Stomach (tissue), 9 donors: ENCODE data around the gene FBXL7. TPM values are rescaled to one million over a fixed set of nuclear protein-coding genes. Genes with fewer than 3 reads are reported as not detected.

Experiments
- DNase-seq, 2 donors: peaks; one replicate each; pipeline versions ENCODE4 v3.0.0 to v3.0.0-alpha.2; 2013 to 2019
- H3K27ac ChIP-seq, 5 donors: fragments of 200-600 bp in 4 of 5; sonication (generic) in 4 of 5; one replicate each; pipeline ENCODE4 v1.5.1; 2013 to 2019; ENCODE audit warnings: mild to moderate bottlenecking in 1 of 5, moderate library complexity in 1 of 5
- H3K27me3 ChIP-seq, 3 donors: fragments of 200-600 bp; sonication (generic); one replicate each; pipeline ENCODE4 v1.5.1; 2017 to 2019; ENCODE audit warnings: mixed run types in 1 of 3
- H3K36me3 ChIP-seq, 4 donors: fragments of 200-600 bp; sonication (generic); 1 replicate in 3 of 4; 2 replicates in 1 of 4; pipeline ENCODE4 v1.5.1; 2016 to 2019
- H3K4me1 ChIP-seq, 4 donors: fragments of 200-600 bp; sonication (generic); one replicate each; pipeline ENCODE4 v1.5.1; 2016 to 2019
- H3K4me3 ChIP-seq, 4 donors: fragments of 200-600 bp; sonication (generic) in 3 of 4; one replicate each; pipeline ENCODE4 v1.5.1; 2016 to 2019; ENCODE audit warnings: mild to moderate bottlenecking in 1 of 4
- H3K9me3 ChIP-seq, 4 donors: fragments of 200-600 bp; sonication (generic); one replicate each; pipeline ENCODE4 v1.5.1; 2016 to 2019
- EP300 ChIP-seq: sonication (generic); formaldehyde crosslinking; IDR thresholded peaks from one replicate; pipeline ENCODE4 v1.6.1; 2017; ENCODE audit warnings: antibody characterized with exemption
- POLR2A ChIP-seq, 4 donors: fragments of 450-650 bp; IDR thresholded peaks; one replicate each; pipeline ENCODE4 v1.6.1; 2016; ENCODE audit warnings: antibody characterized with exemption in 4 of 4, control low read depth in 2 of 4, mild to moderate bottlenecking in 1 of 4, moderate library complexity in 1 of 4
- POLR2AphosphoS5 ChIP-seq, 3 donors: sonication (generic); formaldehyde crosslinking; IDR thresholded peaks; one replicate each; pipeline ENCODE4 v1.6.1; 2016; ENCODE audit warnings: antibody characterized with exemption in 3 of 3
- WGBS, 5 donors: extraction: QIAGEN DNeasy Blood & Tissue Kit in 3 of 5; methylation state at CpG; one replicate each; pipeline versions ENCODE4 v1.1.5 to v1.1.7; 2013 to 2018; 5-methylcytosine and 5-hydroxymethylcytosine counted together
- intact Hi-C: fragments of 100-400 bp; cut with DNase I; formaldehyde crosslinking; loops from one replicate; pipeline ENCODE4 v1.15.1; 2023; ENCODE audit warnings: low total_unique reads
- polyA plus RNA-seq, 3 donors: library from polyadenylated mRNA; stranded (reverse); fragments of 200-250 nt; gene quantifications; one replicate each; pipeline ENCODE4 v1.2.3, GENCODE V29; 2013
- total RNA-seq, 5 donors: library from RNA; depleted of rRNA; stranded (reverse); fragments of >200 nt; gene quantifications; one replicate each; pipeline versions ENCODE4 v1.1.0 to v1.2.3, GENCODE V29; 2014 to 2016
- TF ChIP-seq, protein P1 (sequence below), 7 experiments: fragments of 450-650 bp in 4 of 7; fragments of 200-600 bp in 3 of 7; sonication (generic) in 3 of 7; IDR thresholded peaks; one replicate each; pipeline ENCODE4 v1.5.1; 2016 to 2019; ENCODE audit warnings: antibody characterized with exemption in 7 of 7, control low read depth in 2 of 7, mild to moderate bottlenecking in 1 of 7
- donor health status: healthy with polysubstance abuse.
- donor health status: Bipolar disorder and iron deficiency.
- donor health status: healthy.

The FBXL7 gene
- total and polyA plus RNA-seq, 8 donors: 3.6 to 17.1 (median 6.8) TPM

DNA sequence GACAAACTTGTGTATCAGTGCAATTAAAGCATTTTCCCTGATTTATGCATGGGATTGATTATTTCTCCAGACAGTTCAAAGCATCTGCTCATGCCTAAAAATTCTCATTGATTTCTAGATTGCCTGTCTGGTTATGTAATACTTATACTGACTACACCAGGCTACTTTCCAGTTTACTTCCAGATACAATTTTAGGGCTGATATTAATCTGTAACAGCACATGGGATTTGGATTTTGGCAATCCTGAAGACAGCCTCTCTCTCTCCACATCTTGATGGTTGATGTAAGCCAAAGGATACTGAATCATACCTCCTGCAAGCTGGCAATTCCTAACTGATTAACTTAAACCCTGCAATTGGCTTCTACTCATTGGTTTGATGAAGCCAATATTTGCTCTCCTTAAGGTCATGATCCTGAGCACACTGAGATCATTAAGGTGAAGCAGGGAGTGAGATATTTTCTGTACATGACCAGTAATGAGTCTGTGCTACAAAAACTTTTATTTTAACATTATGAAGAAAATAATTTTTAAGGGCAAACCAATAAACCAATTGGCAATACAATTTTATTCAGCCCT, 25.7 kb upstream of the FBXL7 start:
- peaks cover 0 to 4% (median 0%) of the 10 kb centered on the region in 3 donors for H3K27me3 ChIP-seq
- no peak overlapping the region for H3K27ac ChIP-seq
- DNase-seq: no peak
- intact Hi-C loops: no loop called here
- peaks cover 0 to 19% (median 4%) of the 10 kb centered on the region in 4 donors for H3K9me3 ChIP-seq
- no peaks in the 10 kb centered on the region for H3K36me3 ChIP-seq
- H3K4me3 ChIP-seq: no peak overlapping the region
- TF ChIP-seq, protein P1, sequence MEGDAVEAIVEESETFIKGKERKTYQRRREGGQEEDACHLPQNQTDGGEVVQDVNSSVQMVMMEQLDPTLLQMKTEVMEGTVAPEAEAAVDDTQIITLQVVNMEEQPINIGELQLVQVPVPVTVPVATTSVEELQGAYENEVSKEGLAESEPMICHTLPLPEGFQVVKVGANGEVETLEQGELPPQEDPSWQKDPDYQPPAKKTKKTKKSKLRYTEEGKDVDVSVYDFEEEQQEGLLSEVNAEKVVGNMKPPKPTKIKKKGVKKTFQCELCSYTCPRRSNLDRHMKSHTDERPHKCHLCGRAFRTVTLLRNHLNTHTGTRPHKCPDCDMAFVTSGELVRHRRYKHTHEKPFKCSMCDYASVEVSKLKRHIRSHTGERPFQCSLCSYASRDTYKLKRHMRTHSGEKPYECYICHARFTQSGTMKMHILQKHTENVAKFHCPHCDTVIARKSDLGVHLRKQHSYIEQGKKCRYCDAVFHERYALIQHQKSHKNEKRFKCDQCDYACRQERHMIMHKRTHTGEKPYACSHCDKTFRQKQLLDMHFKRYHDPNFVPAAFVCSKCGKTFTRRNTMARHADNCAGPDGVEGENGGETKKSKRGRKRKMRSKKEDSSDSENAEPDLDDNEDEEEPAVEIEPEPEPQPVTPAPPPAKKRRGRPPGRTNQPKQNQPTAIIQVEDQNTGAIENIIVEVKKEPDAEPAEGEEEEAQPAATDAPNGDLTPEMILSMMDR (IDR thresholded peaks at IDR 0.05): no peak
- TF ChIP-seq EP300 (no peak), POLR2A (IDR thresholded peaks at IDR 0.05) (no peak), POLR2AphosphoS5 (IDR thresholded peaks at IDR 0.05) (no peak)
- no peaks in the 10 kb centered on the region for H3K4me1 ChIP-seq

DNA sequence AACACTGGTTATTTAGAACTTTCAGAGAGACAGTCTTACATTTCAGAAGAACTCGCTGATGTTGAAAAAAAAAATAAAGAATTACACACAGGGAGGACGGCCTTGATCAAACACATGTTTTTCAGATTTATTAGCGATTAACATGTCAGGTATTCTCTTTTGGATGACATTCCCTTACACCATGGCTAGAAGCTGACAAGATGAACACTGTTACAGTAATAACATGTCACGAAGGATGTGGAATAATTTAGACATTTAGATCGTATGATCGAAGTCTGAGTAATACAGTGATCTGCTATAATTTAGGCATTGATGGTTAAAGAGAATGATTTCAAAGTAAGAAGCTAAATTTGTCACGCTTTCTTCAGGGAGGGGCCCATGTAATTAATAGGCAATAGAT, 24.6 kb upstream of the FBXL7 start:
- no peak overlapping the region for H3K27ac ChIP-seq
- no peak for DNase-seq
- no peaks in the 10 kb centered on the region for H3K4me1 ChIP-seq
- intact Hi-C loops: no loop called here
- H3K27me3 ChIP-seq: no peaks in the 10 kb centered on the region
- 84 to 89% (median 86%) methylated on average over 7 of the region's 7 CpGs for WGBS, 5 donors
- TF ChIP-seq POLR2AphosphoS5 (IDR thresholded peaks at IDR 0.05) (no peak), EP300 (no peak), POLR2A (IDR thresholded peaks at IDR 0.05) (no peak)
- TF ChIP-seq, protein P1 (IDR thresholded peaks at IDR 0.05): no peak
- no peak overlapping the region for H3K4me3 ChIP-seq
- H3K36me3 ChIP-seq: no peaks in the 10 kb centered on the region
- peaks cover 0 to 8% (median 0%) of the 10 kb centered on the region in 4 donors for H3K9me3 ChIP-seq

DNA sequence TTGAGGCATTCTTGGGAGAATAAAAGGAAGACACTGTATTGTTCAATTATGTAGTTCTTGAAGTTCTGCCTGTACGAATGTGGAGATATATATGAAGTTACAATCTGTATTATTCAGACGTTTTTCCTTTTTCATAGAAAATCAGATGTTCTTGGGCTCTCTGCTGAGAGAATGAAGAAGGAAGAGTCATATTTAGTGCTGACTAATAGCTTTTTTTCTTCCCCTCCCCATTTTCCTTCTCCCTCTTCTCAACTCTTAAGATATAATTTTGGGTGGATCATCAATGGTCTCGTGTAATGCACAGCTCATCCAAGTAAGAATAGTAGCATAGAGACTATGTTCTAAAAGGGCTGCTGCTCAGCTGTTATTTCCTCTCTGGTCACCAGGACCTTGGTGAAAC, 23.0 kb upstream of the FBXL7 start:
- 75 to 87% (median 79%) methylated on average over 3 of the region's 3 CpGs for WGBS, 5 donors
- intact Hi-C loops: no loop called here
- DNase-seq: no peak
- H3K36me3 ChIP-seq: no peaks in the 10 kb centered on the region
- no peaks in the 10 kb centered on the region for H3K9me3 ChIP-seq
- no peaks in the 10 kb centered on the region for H3K4me1 ChIP-seq
- H3K27me3 ChIP-seq: no peaks in the 10 kb centered on the region
- no peak overlapping the region for H3K4me3 ChIP-seq
- no peak overlapping the region for H3K27ac ChIP-seq
- TF ChIP-seq POLR2A (IDR thresholded peaks at IDR 0.05) (no peak), EP300 (no peak), POLR2AphosphoS5 (IDR thresholded peaks at IDR 0.05) (no peak)
- TF ChIP-seq, protein P1 (IDR thresholded peaks at IDR 0.05): no peak

DNA sequence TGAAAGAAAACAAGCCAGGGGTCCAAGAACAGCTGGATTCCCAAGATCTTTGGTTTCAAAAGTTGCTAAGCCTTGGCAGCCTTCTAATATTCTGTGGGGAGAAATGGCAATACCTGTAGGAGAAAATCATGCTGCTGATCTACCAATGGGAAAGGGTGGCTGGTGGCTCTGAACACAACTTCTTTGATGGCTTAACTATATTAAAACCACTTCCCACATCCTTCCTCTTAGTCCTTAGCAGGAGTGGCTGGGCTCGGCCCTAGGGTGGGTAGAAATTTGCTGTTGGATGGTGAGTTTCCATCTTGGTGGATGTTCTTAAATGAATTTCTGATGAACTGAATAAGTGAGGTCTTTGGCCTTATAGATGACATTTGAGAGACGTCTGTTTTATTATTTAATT, 19.5 kb upstream of the FBXL7 start:
- WGBS, 5 donors: 63 to 76% (median 71%) methylated on average over 2 of the region's 2 CpGs
- Histone ChIP-seq H3K27ac (no peak overlapping the region), H3K4me1 (no peaks in the 10 kb centered on the region), H3K4me3 (no peak overlapping the region), H3K27me3 (no peaks in the 10 kb centered on the region), H3K36me3 (no peaks in the 10 kb centered on the region), H3K9me3 (no peaks in the 10 kb centered on the region)
- DNase-seq: no peak
- intact Hi-C loops: no loop called here
- TF ChIP-seq POLR2AphosphoS5 (IDR thresholded peaks at IDR 0.05) (no peak), EP300 (no peak), POLR2A (IDR thresholded peaks at IDR 0.05) (no peak)
- TF ChIP-seq, protein P1 (IDR thresholded peaks at IDR 0.05): no peak
